Cardiac muscle cell (in vitro differentiated cells and primary cell): ENCODE data around the gene TMEM245. TPM values are rescaled to one million over a fixed set of nuclear protein-coding genes. Genes with fewer than 3 reads are reported as not detected.

Source experiments
- DNase-seq, 2 donors: peaks; one replicate each; pipeline versions ENCODE4 v3.0.0 to v3.0.0-alpha.2; 2010 to 2017; ENCODE audit warnings: low read depth in 1 of 2, low spot score in 1 of 2
- H3K27ac ChIP-seq: fragments of 200-600 bp; sonication (generic); 2 replicates; pipeline ENCODE4 v1.5.1; 2016
- H3K27me3 ChIP-seq: fragments of 200-600 bp; sonication (generic); 2 replicates; pipeline ENCODE4 v1.6.0; 2016; ENCODE audit warnings: control low read depth
- H3K36me3 ChIP-seq: fragments of 200-600 bp; sonication (generic); 2 replicates; pipeline ENCODE4 v1.5.1; 2016; ENCODE audit warnings: control low read depth
- H3K4me1 ChIP-seq: fragments of 200-600 bp; sonication (generic); 2 replicates; pipeline ENCODE4 v1.8.1; 2017; ENCODE audit warnings: low read depth, mild to moderate bottlenecking, mixed run types
- H3K4me3 ChIP-seq: fragments of 200-600 bp; sonication (generic); 2 replicates; pipeline ENCODE4 v1.5.1; 2016; ENCODE audit warnings: mild to moderate bottlenecking
- H3K9me3 ChIP-seq: fragments of 200-600 bp; sonication (generic); 2 replicates; pipeline ENCODE4 v1.5.1; 2017; ENCODE audit warnings: low read depth, mild to moderate bottlenecking, control low read depth
- CTCF ChIP-seq: IDR thresholded peaks from 2 replicates; pipeline ENCODE4 v1.5.1; 2012; ENCODE audit warnings: low read depth, mild to moderate bottlenecking, low read length
- polyA plus RNA-seq: library from polyadenylated mRNA; unstranded; fragments of >200 nt; fragmentation: Nextera tagmentation; extraction: Ambion mirVana; gene quantifications from 2 replicates; pipeline ENCODE4 v1.2.1, GENCODE V29; 2016
- total RNA-seq: library from RNA; depleted of rRNA; stranded (reverse); fragments of >200 nt; gene quantifications from 2 replicates; pipeline ENCODE4 v1.2.3, GENCODE V29; 2016

TMEM245 gene
- total and polyA plus RNA-seq, 2 experiments from 2014 or later, result 75.6 to 88.1 TPM

- H3K4me1 ChIP-seq, result peaks cover 34% of the 10 kb centered on the region
- no peak overlapping the region for H3K27ac ChIP-seq
- no peaks in the 10 kb centered on the region for H3K9me3 ChIP-seq
- no peak overlapping the region for H3K4me3 ChIP-seq
- no peak for DNase-seq
- H3K27me3 ChIP-seq, result no peaks in the 10 kb centered on the region
- TF ChIP-seq CTCF, result no peak
- H3K36me3 ChIP-seq, result peaks cover 14% of the 10 kb centered on the region
Observed at GRCh38 chr9:109020581-109021511, 98.9 kb downstream of the TMEM245 start.

- Histone ChIP-seq H3K4me1 (peaks cover 34% of the 10 kb centered on the region), H3K27me3 (no peaks in the 10 kb centered on the region), H3K9me3 (no peaks in the 10 kb centered on the region), H3K27ac (no peak overlapping the region), H3K36me3 (peaks cover 14% of the 10 kb centered on the region), H3K4me3 (no peak overlapping the region)
- no peak for DNase-seq
- TF ChIP-seq CTCF, result no peak
Observed at GRCh38 chr9:109020113-109020512, 99.6 kb downstream of the TMEM245 start.

GRCh38 chr9:109019420-109019819 is 100.3 kb downstream of the TMEM245 start:
- no peak overlapping the region for H3K4me3 ChIP-seq
- H3K9me3 ChIP-seq, result no peaks in the 10 kb centered on the region
- no peak for TF ChIP-seq CTCF
- H3K27me3 ChIP-seq, result no peaks in the 10 kb centered on the region
- DNase-seq, result no peak
- peaks cover 38% of the 10 kb centered on the region for H3K4me1 ChIP-seq
- peaks cover 14% of the 10 kb centered on the region for H3K36me3 ChIP-seq
- H3K27ac ChIP-seq, result no peak overlapping the region

- Histone ChIP-seq H3K27ac (no peak overlapping the region), H3K9me3 (no peaks in the 10 kb centered on the region), H3K4me1 (peaks cover 36% of the 10 kb centered on the region), H3K27me3 (no peaks in the 10 kb centered on the region), H3K4me3 (no peak overlapping the region), H3K36me3 (peaks cover 14% of the 10 kb centered on the region)
- no peak for DNase-seq
- TF ChIP-seq CTCF, result no peak
Observed at GRCh38 chr9:109017493-109017892, 102.3 kb downstream of the TMEM245 start.

- Histone ChIP-seq H3K36me3 (peaks cover 14% of the 10 kb centered on the region), H3K4me1 (peaks cover 35% of the 10 kb centered on the region), H3K9me3 (no peaks in the 10 kb centered on the region), H3K27me3 (no peaks in the 10 kb centered on the region), H3K27ac (no peak overlapping the region), H3K4me3 (no peak overlapping the region)
- DNase-seq, result peak in 1 of 2 donors; percentile 30
- TF ChIP-seq CTCF, result no peak
Observed at GRCh38 chr9:109017061-109017460, 102.7 kb downstream of the TMEM245 start.
